ENCODE data around the gene LRRK1.

- TF ChIP-seq CTCF (IDR thresholded peaks at IDR 0.05; ENCODE audit: low read depth, low read length) = no peak
- no peak for TF ChIP-seq EZH2phosphoT487 (IDR thresholded peaks at IDR 0.05; ENCODE audit: low read depth)
These were observed 149.9 kb downstream of the LRRK1 start for GRCh38 chr15:101068961-101069653.

Data from OCI-LY3 (cell line).